HAP-1 (cell line): ENCODE results near the gene EBF4.

Experiments
- DNase-seq, 2 experiments: peaks; one replicate each; pipeline ENCODE4 v3.0.0-alpha.2; 2016 to 2020; ENCODE audit warnings: low spot score in 2 of 2
- H3K27me3 ChIP-seq: fragments of 250-450 bp; sonication (Bioruptor Pico); 2 replicates; pipeline ENCODE4 v1.5.1; 2020; ENCODE audit warnings: low read depth, mild to moderate bottlenecking, moderate library complexity
- H3K36me3 ChIP-seq: fragments of 250-450 bp; sonication (Bioruptor Pico); replicated peaks from 2 replicates; pipeline ENCODE4 v1.5.1; 2020; ENCODE audit warnings: mild to moderate bottlenecking
- H3K4me1 ChIP-seq: fragments of 250-450 bp; sonication (Bioruptor Pico); 2 replicates; pipeline ENCODE4 v1.5.1; 2020; ENCODE audit warnings: mild to moderate bottlenecking
- H3K4me3 ChIP-seq: fragments of 250-450 bp; sonication (Bioruptor Pico); 2 replicates; pipeline ENCODE4 v1.5.1; 2020; ENCODE audit warnings: mild to moderate bottlenecking, moderate library complexity
- H3K9me3 ChIP-seq: fragments of 250-450 bp; sonication (Bioruptor Pico); 2 replicates; pipeline ENCODE4 v1.5.1; 2020; ENCODE audit warnings: mild to moderate bottlenecking, moderate library complexity
- in situ Hi-C: fragments of 300-500 bp; cut with MboI; formaldehyde crosslinking; loops from 3 replicates; pipeline ENCODE4 v1.14.3; 2020; ENCODE audit warnings: low sequenced_read_pairs, inconsistent platforms, mixed read lengths

Gene EBF4

DNA sequence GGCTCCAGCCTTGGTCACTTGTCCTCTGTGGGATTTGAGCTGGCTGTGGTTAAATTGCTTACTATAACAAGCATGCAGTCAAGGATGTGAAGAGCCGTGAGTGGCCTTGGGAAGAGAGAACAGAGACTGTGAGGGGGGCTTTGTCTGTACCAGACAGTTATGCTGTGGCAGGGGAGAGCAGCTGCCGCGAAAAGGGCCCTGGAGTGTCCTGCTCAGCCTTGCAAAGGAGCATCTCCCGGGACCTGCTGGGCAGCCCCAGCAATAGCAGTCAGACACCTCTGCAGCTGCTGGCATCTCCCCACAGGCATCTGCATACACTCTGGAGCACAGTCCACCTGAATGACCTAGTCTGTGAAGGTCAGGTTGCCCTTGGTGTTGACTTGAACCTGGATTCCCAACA is 6.3 kb downstream of the EBF4 start:
- Histone ChIP-seq H3K27me3 (no peaks in the 10 kb centered on the region), H3K4me3 (no peak overlapping the region), H3K9me3 (no peaks in the 10 kb centered on the region), H3K4me1 (no peaks in the 10 kb centered on the region), H3K36me3 (no peaks in the 10 kb centered on the region)
- in situ Hi-C loops, result no loop called here
- DNase-seq, result no peak

DNA sequence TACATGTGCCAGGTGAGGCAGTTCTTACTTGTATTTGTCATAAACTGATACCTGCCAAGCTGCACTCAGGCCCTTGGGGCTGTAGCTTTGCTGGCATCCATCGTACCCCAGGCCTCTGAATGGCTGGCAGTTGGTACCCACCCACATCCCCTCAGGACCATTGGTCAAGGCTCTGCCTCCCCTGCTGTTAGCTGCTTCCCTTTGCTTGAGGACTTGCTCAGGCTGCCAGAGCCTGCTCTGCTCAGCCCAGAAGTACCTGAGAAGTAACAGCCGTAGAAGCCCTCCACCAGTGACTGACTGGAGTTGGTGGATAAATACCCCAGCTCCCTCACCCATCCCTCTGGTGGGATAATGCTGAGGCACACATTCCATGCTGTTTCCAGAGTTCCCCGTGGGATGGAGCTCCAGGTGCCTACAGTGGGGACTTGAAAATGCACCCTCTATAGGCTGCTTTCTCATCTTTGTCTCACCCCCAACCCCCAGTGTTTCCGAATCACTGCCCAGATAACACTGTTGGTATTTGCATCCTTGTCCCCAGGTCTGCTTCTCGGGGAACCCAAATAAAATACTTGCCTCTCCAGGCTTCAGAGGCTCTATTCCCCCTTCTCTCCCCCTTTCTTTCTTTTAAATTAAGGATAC is 7.3 kb downstream of the EBF4 start:
- in situ Hi-C loops, result no loop called here
- no peaks in the 10 kb centered on the region for H3K36me3 ChIP-seq

DNA sequence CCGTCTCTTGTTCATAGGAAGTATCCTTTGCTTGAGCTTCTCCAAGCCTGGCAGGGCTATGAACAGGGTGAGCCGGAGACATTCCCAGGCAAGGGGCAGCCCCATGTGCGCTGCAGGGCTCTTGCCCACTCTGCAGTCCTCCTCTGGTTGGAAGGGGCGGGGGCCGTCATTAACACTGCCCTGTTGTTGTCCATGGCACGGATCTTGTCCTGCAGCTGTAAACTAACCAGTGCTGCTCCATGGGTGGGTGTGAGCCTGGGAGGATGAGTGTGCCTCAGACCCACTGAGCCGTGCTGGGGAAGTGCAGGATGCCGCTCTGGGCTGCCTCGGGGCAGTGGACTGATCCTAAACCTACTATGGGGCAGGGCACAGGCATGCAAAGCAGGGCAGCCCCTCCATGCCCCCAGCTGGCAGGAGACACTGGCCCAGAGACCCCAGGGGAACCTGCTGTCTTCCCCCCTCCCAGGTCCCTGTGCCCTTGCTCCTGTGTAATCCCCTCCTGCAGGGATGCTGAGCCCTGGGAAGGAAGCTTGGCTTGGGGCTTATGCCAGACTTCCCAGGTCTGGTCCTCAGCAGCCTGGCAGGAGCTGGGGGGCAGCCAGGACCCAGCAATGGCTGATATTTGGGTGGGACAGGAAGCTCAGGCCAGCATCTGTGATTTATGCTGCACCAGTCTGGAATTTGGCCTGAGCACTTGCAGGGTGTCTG is 8.5 kb downstream of the EBF4 start:
- no peak for DNase-seq
- no peak overlapping the region for H3K4me3 ChIP-seq
- in situ Hi-C loops, result no loop called here
- no peaks in the 10 kb centered on the region; the same call in 1 of the 2 replicates for H3K27me3 ChIP-seq
- H3K9me3 ChIP-seq, result no peaks in the 10 kb centered on the region
- no peaks in the 10 kb centered on the region for H3K4me1 ChIP-seq
- H3K36me3 ChIP-seq, result no peaks in the 10 kb centered on the region

More for the DNA sequence above, 7.3 kb downstream of the EBF4 start:
- H3K4me3 ChIP-seq, result no peak overlapping the region
- H3K9me3 ChIP-seq, result no peaks in the 10 kb centered on the region
- no peak for DNase-seq
- no peaks in the 10 kb centered on the region for H3K4me1 ChIP-seq
- H3K27me3 ChIP-seq, result no peaks in the 10 kb centered on the region; the same call in 1 of the 2 replicates

DNA sequence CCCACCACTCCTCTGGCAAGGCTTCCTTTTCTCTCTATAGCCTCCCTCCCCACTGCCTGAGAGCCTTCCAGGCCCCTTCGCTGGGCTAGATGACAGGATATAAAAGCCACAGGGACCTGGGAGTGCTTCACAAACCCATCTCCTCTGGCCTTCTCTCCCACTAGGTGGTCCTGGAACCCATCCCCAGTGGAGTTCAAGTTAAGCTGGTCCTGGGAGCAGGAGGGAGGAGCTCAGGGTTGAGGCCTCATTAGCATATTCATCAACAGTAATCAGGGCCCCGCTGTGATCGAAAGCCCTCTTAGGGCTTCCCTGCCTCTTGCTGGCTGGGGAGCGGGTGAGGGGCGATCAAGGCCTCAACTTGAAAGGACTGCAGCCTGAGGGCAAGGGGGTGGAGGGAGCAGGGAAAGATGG is 9.1 kb downstream of the EBF4 start:
- no peaks in the 10 kb centered on the region; the same call in 1 of the 2 replicates for H3K27me3 ChIP-seq
- in situ Hi-C loops, result no loop called here
- no peaks in the 10 kb centered on the region for H3K4me1 ChIP-seq
- no peak for DNase-seq
- no peak overlapping the region for H3K4me3 ChIP-seq
- no peaks in the 10 kb centered on the region for H3K9me3 ChIP-seq
- H3K36me3 ChIP-seq, result no peaks in the 10 kb centered on the region

DNA sequence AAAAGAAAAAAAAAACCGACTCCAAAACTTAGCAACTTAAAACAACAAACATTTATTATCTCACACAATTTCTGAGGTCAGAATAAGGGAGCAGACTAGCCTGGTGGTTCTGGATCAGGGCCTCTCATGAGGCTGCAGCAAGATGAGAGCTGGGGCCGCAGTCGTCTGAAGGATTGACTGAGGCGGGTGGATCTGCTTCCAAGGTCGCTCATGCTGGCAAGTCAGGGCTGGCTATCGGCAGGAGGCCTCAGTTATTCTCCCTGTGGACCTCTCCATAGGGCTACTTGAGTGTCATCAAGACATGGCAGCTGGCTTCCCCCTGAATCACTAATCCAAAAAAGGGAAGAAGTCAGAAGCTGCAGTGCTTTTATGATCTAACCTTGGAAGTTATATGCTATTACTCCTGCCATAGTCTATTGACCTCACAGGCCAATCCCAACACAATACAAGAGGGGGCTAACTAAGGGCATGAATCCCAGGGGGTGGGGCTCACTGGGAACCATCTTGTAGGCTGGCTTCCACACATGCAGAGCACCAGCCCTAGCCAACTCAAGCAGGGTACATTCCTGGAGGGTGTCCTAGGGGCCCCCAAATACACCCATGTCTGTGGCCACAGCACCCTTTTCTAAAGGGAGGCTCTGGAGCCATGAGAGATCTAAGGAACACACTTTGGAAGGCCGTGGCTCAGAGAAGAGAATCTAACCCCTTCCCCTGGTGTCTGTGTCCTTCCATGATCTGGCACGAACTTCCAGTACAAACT is 11.3 kb downstream of the EBF4 start:
- no peaks in the 10 kb centered on the region for H3K9me3 ChIP-seq
- no peaks in the 10 kb centered on the region for H3K4me1 ChIP-seq
- DNase-seq, result no peak
- in situ Hi-C loops, result no loop called here
- no peaks in the 10 kb centered on the region for H3K36me3 ChIP-seq
- H3K27me3 ChIP-seq, result no peaks in the 10 kb centered on the region; the same call in 1 of the 2 replicates
- no peak overlapping the region for H3K4me3 ChIP-seq

DNA sequence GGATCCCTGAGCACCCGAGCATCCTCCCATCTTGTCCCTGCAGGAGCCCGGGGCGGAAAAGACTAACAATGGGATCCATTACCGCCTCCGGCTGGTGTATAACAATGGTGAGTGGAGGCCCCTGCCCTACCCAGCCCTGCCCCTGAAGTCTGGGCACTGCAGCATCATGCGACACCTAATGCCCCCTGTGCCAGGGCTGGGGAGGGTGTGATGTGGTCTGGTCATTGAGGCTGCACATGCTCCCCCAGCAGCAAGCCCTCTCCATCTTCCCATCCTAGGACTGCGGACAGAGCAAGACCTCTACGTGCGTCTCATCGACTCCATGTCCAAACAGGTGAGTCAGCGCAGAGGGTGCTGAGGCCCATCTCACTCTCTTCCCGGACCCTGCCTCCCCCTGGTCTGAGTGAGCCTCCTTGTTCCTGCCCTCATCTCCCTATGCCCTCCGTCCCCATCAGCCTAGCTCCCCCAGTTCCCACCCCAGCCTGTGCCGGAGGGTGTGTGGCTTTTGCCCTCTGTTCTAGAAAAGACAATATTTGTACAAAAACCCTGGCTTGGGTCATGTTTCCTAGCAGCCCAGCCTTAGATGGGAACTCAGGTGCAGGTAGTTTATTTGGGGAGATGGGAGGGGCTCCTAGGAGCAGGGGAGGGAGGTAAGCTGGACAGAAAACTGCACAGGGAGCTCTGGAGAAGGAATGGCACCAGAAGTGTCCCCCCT is 13.5 kb downstream of the EBF4 start:
- Histone ChIP-seq H3K4me1 (no peaks in the 10 kb centered on the region), H3K9me3 (no peaks in the 10 kb centered on the region), H3K27me3 (peaks cover 2% of the 10 kb centered on the region; the same call in 1 of the 2 replicates), H3K36me3 (no peaks in the 10 kb centered on the region), H3K4me3 (no peak overlapping the region)
- peak in 1 of 2 experiments; percentile 11 for DNase-seq
- in situ Hi-C loops, result no loop called here

DNA sequence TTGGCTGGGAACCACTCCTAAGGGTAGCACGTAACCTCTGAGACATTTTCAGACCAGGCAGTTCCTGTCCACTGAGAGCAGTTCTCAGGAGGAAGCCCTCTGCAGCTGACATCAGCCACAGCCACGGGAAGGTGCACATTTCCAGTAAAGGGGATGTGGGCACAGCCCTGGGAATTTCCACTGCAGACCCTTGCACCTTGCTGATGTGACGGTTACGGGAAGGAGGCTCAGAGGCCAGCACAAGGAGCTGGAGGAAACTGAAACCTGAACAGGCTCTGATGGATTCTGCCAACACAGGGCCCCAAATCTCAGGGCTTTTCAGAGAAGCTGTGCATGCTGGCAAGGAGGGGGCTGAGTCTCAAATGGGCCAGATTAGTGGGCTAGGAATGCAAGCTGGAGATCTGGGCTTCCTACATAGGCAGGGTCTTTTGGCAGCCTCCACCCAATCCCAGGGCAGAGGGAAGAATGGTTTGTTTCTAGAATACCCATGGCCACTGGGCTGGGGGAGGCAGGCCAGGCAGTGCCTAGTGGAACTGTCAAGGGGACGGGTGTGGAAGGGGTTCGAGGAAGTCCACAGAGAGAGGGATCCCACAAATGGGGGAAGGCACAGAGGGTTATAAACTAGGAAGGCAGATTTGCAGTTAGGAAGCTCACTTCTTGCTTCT is 14.2 kb downstream of the EBF4 start:
- no peaks in the 10 kb centered on the region for H3K9me3 ChIP-seq
- in situ Hi-C loops, result no loop called here
- no peak for DNase-seq
- no peak overlapping the region for H3K4me3 ChIP-seq
- no peaks in the 10 kb centered on the region for H3K36me3 ChIP-seq
- H3K4me1 ChIP-seq, result no peaks in the 10 kb centered on the region
- H3K27me3 ChIP-seq, result peaks cover 2% of the 10 kb centered on the region; the same call in 1 of the 2 replicates

DNA sequence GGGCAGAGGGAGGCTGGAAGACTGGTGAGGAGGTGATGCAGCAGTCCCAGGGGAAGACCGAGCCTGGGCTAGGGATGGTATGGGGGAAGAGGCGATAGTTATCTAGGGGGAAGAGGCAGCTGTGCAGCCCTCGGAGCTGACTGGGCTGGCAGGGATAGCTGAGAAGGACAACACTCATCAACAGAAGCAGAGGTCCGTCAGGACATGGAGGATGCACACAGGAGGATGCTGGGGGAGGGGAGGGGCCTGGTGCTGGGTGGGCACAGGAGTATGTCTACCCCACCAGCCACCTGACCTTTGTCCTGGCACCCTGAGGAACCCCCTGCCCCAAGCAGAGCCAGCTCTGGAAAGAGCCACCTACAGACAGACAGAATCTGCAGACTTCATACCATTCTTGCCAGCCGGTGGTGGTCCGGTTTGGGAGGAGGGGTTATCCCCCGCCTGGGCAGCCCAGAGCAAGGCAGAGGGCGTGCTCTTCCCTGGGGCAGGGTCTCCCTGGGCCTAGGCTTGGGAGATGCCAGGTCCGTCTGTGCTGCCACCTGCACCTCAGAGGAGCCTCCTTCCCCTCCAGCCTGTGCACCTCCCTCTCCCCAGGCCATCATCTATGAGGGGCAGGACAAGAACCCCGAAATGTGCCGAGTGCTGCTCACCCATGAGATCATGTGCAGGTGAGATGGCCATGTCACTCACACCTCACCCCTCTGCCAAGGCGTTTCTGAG is 14.9 kb downstream of the EBF4 start:
- Histone ChIP-seq H3K9me3 (no peaks in the 10 kb centered on the region), H3K36me3 (no peaks in the 10 kb centered on the region), H3K4me1 (no peaks in the 10 kb centered on the region), H3K27me3 (peaks cover 2% of the 10 kb centered on the region; the same call in 1 of the 2 replicates), H3K4me3 (no peak overlapping the region)
- in situ Hi-C loops, result no loop called here
- DNase-seq, result no peak

DNA sequence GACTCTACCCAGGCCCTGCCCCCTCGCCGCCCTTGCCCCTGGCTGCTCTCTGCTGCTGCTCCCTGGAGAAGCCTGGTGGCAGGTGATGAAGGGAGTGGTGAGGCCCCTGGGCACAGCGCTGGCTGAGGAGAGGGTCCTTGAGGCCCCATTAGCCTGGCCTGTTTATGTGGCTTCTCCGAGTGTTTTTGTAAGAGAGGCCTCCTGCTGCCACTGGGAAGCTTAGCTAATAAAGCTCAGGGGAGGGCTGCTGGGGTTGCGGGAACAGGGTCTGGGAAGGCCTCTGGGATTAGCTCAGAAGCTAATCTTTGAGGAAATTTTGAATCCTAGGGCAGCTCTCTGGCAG is 15.5 kb downstream of the EBF4 start:
- no peak overlapping the region for H3K4me3 ChIP-seq
- H3K27me3 ChIP-seq, result peaks cover 2% of the 10 kb centered on the region; the same call in 1 of the 2 replicates
- in situ Hi-C loops, result no loop called here

DNA sequence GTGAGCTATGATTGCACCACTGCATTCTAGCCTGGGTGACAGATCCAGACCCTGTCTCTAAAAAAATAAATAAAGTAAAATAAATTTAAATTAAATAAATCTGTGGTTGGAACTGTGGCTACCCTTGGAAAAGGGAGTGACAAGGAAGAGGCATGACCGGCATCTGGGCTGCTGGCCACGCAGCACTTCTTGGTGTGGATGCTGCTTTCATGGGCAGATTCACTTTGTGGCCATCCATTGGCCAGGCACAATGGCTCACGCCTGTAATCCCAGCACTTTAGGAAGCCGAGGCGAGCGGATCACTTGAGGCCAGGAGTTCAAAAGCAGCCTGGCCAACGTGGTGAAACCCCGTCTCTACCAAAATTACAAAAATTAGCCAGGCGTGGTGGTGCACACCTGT is 16.1 kb downstream of the EBF4 start:
- no peak for DNase-seq
- H3K9me3 ChIP-seq, result no peaks in the 10 kb centered on the region
- H3K27me3 ChIP-seq, result peaks cover 2% of the 10 kb centered on the region; the same call in 1 of the 2 replicates
- in situ Hi-C loops, result no loop called here
- no peaks in the 10 kb centered on the region for H3K36me3 ChIP-seq
- no peak overlapping the region for H3K4me3 ChIP-seq
- no peaks in the 10 kb centered on the region for H3K4me1 ChIP-seq

More for the DNA sequence above, 15.5 kb downstream of the EBF4 start:
- DNase-seq, result no peak
- H3K9me3 ChIP-seq, result no peaks in the 10 kb centered on the region
- H3K4me1 ChIP-seq, result no peaks in the 10 kb centered on the region
- H3K36me3 ChIP-seq, result no peaks in the 10 kb centered on the region

DNA sequence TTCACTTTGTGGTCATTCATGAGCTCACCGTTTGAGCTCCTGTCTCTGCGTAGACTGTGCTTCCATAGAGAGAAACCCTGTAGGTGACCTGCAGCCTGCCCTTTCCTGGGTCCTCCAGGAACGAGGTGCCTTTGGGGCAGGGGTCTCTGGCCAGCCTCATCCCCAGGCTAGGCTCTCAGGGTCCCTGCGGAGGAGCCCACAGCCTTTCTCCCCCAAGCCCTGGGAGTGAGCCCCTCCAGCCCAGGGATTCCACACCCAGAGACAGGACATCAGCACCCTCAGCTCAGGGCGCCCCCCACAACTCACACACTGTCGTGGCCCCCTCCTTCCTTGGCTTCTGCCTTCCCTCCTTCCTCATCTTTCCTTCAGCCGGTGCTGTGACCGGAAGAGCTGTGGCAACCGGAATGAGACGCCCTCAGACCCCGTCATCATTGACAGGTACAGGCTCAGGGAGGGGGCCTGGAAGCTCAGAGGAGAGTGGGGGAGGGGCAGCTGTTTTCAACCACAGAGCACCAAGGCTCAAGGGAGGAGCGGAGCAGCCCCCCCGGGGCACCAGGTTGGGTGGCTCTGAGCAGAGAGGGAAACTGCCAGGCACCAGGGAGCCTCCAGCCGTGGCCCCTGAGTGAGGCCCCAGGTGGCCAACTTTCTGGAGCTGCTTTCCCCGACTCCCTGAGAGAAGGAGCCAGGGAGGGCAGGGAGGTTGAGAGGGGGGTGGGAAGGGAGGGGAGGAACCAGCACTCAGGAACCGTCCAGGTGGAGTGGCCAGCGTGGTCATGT is 16.8 kb downstream of the EBF4 start:
- Histone ChIP-seq H3K9me3 (no peaks in the 10 kb centered on the region), H3K36me3 (no peaks in the 10 kb centered on the region), H3K4me1 (no peaks in the 10 kb centered on the region), H3K27me3 (peaks cover 2% of the 10 kb centered on the region; the same call in 1 of the 2 replicates), H3K4me3 (no peak overlapping the region)
- in situ Hi-C loops, result no loop called here
- DNase-seq, result no peak

DNA sequence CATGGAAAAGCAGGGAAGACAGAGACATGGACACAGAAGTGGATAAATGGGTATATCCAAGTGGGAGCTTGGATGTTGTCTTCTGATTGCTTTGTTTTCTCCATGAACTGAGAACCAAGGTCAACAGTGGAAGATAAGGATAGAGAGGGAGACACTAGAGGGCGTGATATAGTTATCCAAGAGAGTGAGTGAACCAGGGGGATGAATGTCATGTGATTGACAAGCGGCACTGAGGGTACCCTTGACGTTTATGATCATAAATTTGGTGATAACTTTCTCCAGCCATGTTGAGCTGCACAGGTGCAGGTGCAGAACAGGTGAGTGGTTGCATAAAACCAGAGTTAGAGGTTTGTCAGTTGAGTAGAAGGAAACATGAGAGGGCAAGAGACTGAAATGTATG is 20.7 kb downstream of the EBF4 start:
- no peak overlapping the region for H3K4me3 ChIP-seq
- in situ Hi-C loops, result no loop called here
- H3K36me3 ChIP-seq, result no peaks in the 10 kb centered on the region
- H3K27me3 ChIP-seq, result peaks cover 3% of the 10 kb centered on the region; the same call in 1 of the 2 replicates
- peaks cover 3% of the 10 kb centered on the region; the same call in 1 of the 2 replicates for H3K9me3 ChIP-seq
- no peaks in the 10 kb centered on the region for H3K4me1 ChIP-seq
- no peak for DNase-seq
